ENCODE results near the gene CST3. TPM values are rescaled to one million over a fixed set of nuclear protein-coding genes. Genes with fewer than 3 reads are reported as not detected.

The CST3 gene
- total and polyA plus RNA-seq, 10 of the 15 experiments (the other 5 are each of a cell fraction or from before 2014, with no cell fraction given), result 11.8 to 127 (median 57.8) TPM

DNA sequence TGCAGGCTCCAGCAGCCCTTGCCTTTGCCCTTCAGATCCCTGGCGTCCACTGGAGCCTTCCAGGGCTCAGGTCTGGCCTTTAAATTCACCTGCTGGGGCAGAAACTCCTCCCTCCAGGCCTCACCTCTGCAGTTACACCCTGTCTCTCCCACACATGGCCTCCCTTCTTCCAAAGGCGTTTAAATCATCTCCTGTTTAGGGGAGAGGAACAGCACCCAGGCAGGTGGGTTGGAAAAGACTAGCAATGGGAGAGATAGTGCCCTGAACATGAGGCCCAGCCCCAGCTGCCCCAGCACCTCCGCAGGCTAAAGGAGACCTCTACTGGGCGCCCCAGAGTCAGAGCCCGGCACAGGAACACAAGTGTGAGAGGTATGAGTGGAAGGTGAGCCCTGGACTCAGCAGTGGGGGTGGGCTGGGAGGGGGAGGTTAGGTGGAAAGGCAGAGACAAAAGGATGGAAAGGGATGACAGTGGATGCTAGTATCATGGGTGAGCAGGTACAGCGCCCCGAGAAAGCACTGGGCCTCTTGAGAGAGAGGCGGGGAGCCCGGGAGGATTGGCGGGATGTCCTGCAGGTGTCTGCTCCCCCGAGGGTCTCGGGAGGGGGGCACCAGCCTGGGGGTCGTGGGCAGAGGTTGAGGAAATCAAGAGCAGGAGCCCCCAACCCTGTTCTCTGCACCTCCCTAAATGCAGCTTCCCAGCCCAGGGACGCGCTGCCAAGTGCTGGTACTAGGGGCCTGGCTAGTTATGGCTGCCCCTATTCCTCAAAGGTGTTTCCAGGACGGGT is 31.7 kb downstream of the CST3 start, which contains the start of gene CST9:
CST9 (minus strand) TSS at position 51 of the 785 bp plus-strand sequence. CDS start 53 bp downstream, outside the sequence.
- Histone ChIP-seq H4K20me1 (ENCODE audit: control insufficient read depth, insufficient read depth) (no peaks in the 10 kb centered on the region), H3K4me2 (ENCODE audit: control insufficient read depth, insufficient read depth) (no peak within 1 kb of the TSS; the same call in 1 of the 2 replicates), H3K9ac (ENCODE audit: control insufficient read depth, insufficient read depth, low read length) (no peak within 1 kb of the TSS), H3K27me3 (replicated peaks in 1 of 2; ENCODE audit: control insufficient read depth in 2 of 2, insufficient read depth in 2 of 2, low read length in 1 of 2) (no peaks in the 10 kb centered on the region), H3K4me3 (no peak within 1 kb of the TSS), H3K9me3 (replicated peaks; ENCODE audit: control insufficient read depth, insufficient read depth, low read length) (no peaks in the 10 kb centered on the region), H3K4me1 (ENCODE audit: control insufficient read depth, insufficient read depth, low read length) (no peaks in the 10 kb centered on the region), H3K79me2 (ENCODE audit: control insufficient read depth, insufficient read depth, low read length) (no peaks in the 10 kb centered on the region), H2AFZ (ENCODE audit: control insufficient read depth, low read depth, low read length) (peak within 1 kb of the TSS; percentile 28; the same call in 1 of the 2 replicates), H3K27ac (ENCODE audit: control insufficient read depth, insufficient read depth) (no peak within 1 kb of the TSS), H3K36me3 (ENCODE audit: control insufficient read depth in 2 of 2, insufficient read depth in 2 of 2, low read length in 1 of 2) (no peaks in the 10 kb centered on the region)
- DNase-seq (ENCODE audit: low read depth, low spot score), result no peak
- no peak for FAIRE-seq
- WGBS (ENCODE audit: insufficient coverage, insufficient replicate concordance, low lambda C conversion rate, missing lambda C conversion rate), result 29% methylated on average over 16 of the region's 16 CpGs
- CTCF ChIA-PET, result interaction anchor here (0.8 to 4.1 kb wide), 11 partner anchors 8 to 914 kb away, joined by 3 to 44 read pairs (median 4); partner anchors contain the start of genes CSTL1 and NXT1
- ATAC-seq, result no peak
- POLR2A ChIA-PET, result no interaction called here
- TF ChIP-seq SPI1 (IDR thresholded peaks at IDR 0.05; ENCODE audit: borderline replicate concordance, insufficient read depth, low read depth, low read length) (no peak), YY1 (IDR thresholded peaks at IDR 0.05; ENCODE audit: low read depth, low read length) (no peak), NFYA (IDR thresholded peaks at IDR 0.05; ENCODE audit: borderline replicate concordance, low read depth, low read length) (no peak), BMI1 (IDR thresholded peaks at IDR 0.05; ENCODE audit: borderline replicate concordance) (no peak), IKZF1 (conservative IDR thresholded peaks at IDR 0.05) (no peak)
- TF ChIP-seq, protein P1, sequence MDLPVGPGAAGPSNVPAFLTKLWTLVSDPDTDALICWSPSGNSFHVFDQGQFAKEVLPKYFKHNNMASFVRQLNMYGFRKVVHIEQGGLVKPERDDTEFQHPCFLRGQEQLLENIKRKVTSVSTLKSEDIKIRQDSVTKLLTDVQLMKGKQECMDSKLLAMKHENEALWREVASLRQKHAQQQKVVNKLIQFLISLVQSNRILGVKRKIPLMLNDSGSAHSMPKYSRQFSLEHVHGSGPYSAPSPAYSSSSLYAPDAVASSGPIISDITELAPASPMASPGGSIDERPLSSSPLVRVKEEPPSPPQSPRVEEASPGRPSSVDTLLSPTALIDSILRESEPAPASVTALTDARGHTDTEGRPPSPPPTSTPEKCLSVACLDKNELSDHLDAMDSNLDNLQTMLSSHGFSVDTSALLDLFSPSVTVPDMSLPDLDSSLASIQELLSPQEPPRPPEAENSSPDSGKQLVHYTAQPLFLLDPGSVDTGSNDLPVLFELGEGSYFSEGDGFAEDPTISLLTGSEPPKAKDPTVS (IDR thresholded peaks at IDR 0.05; ENCODE audit: low read depth, low read length), result no peak
- TF ChIP-seq, protein P2, sequence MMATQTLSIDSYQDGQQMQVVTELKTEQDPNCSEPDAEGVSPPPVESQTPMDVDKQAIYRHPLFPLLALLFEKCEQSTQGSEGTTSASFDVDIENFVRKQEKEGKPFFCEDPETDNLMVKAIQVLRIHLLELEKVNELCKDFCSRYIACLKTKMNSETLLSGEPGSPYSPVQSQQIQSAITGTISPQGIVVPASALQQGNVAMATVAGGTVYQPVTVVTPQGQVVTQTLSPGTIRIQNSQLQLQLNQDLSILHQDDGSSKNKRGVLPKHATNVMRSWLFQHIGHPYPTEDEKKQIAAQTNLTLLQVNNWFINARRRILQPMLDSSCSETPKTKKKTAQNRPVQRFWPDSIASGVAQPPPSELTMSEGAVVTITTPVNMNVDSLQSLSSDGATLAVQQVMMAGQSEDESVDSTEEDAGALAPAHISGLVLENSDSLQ (IDR thresholded peaks at IDR 0.05), result no peak
- TF ChIP-seq, protein P3, sequence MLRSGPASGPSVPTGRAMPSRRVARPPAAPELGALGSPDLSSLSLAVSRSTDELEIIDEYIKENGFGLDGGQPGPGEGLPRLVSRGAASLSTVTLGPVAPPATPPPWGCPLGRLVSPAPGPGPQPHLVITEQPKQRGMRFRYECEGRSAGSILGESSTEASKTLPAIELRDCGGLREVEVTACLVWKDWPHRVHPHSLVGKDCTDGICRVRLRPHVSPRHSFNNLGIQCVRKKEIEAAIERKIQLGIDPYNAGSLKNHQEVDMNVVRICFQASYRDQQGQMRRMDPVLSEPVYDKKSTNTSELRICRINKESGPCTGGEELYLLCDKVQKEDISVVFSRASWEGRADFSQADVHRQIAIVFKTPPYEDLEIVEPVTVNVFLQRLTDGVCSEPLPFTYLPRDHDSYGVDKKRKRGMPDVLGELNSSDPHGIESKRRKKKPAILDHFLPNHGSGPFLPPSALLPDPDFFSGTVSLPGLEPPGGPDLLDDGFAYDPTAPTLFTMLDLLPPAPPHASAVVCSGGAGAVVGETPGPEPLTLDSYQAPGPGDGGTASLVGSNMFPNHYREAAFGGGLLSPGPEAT (IDR thresholded peaks at IDR 0.05; ENCODE audit: low read depth), result no peak
- TF ChIP-seq, protein P4, sequence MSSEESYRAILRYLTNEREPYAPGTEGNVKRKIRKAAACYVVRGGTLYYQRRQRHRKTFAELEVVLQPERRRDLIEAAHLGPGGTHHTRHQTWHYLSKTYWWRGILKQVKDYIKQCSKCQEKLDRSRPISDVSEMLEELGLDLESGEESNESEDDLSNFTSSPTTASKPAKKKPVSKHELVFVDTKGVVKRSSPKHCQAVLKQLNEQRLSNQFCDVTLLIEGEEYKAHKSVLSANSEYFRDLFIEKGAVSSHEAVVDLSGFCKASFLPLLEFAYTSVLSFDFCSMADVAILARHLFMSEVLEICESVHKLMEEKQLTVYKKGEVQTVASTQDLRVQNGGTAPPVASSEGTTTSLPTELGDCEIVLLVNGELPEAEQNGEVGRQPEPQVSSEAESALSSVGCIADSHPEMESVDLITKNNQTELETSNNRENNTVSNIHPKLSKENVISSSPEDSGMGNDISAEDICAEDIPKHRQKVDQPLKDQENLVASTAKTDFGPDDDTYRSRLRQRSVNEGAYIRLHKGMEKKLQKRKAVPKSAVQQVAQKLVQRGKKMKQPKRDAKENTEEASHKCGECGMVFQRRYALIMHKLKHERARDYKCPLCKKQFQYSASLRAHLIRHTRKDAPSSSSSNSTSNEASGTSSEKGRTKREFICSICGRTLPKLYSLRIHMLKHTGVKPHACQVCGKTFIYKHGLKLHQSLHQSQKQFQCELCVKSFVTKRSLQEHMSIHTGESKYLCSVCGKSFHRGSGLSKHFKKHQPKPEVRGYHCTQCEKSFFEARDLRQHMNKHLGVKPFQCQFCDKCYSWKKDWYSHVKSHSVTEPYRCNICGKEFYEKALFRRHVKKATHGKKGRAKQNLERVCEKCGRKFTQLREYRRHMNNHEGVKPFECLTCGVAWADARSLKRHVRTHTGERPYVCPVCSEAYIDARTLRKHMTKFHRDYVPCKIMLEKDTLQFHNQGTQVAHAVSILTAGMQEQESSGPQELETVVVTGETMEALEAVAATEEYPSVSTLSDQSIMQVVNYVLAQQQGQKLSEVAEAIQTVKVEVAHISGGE (CRISPR knock-in tag; IDR thresholded peaks at IDR 0.05), result no peak
- RAD21 ChIA-PET (ENCODE audit: unreplicated experiment), result interaction anchor here (1.5 to 2.3 kb wide), 2 partner anchors 164 kb away, joined by 3 to 11 read pairs; no protein-coding TSS in a partner anchor
- SMC1A ChIA-PET (ENCODE audit: uncharacterized antibody, unreplicated experiment), result interaction anchor here (1.1 to 1.4 kb wide), 3 partner anchors 162 to 256 kb away, joined by 3 to 6 read pairs (median 5); partner anchors contain the start of gene NXT1
- in situ Hi-C loops (cut with MboI) (loop anchor here (5.0 kb wide), 1 partner anchor 169 kb away; the partner anchor contains the start of gene CSTL1), intact Hi-C loops (cut with micrococcal nuclease; ENCODE audit: unreplicated experiment) (loop anchor here (1.0 to 10.0 kb wide), 2 partner anchors 165 to 911 kb away; no protein-coding TSS in a partner anchor)
- no TSS peak for BruUV-seq (replicated peaks)

Data from GM12878 (cell line).